Measurements from ENCODE around the gene EFNA1. TPM values are rescaled to one million over a fixed set of nuclear protein-coding genes. Genes with fewer than 3 reads are reported as not detected.
"Not testable (repeated sequence)": the region's sequence is repeated elsewhere in the genome, so short reads cannot be mapped to it uniquely, and the experiment has no call there.

EFNA1 gene
- total RNA-seq, 1 donor from 2014 or later, result 66.7 TPM

DNA sequence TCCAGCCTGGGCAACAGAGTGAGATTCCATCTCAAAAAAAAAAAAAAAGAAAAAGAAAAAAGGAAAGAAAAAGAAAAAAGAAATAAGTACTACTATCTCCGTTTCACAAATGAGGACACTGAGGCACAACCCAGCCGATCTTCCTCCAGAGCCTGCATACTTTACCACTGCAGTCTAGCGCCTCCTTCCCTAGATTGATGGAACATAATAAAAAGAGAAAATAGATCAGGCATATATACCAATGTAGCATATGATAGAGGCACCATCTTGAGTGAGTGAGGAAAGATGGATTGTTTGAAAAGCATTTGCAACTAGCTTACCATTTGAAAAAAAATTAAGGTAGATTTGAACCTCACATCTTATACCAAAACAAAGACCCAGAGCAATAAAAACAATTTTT is 17.8 kb downstream of the EFNA1 start:
- intact Hi-C loops (cut with DNase I), result no loop called here
- H3K4me1 ChIP-seq, result no peaks in the 10 kb centered on the region
- no peaks in the 10 kb centered on the region for H3K36me3 ChIP-seq
- TF ChIP-seq, protein P1, sequence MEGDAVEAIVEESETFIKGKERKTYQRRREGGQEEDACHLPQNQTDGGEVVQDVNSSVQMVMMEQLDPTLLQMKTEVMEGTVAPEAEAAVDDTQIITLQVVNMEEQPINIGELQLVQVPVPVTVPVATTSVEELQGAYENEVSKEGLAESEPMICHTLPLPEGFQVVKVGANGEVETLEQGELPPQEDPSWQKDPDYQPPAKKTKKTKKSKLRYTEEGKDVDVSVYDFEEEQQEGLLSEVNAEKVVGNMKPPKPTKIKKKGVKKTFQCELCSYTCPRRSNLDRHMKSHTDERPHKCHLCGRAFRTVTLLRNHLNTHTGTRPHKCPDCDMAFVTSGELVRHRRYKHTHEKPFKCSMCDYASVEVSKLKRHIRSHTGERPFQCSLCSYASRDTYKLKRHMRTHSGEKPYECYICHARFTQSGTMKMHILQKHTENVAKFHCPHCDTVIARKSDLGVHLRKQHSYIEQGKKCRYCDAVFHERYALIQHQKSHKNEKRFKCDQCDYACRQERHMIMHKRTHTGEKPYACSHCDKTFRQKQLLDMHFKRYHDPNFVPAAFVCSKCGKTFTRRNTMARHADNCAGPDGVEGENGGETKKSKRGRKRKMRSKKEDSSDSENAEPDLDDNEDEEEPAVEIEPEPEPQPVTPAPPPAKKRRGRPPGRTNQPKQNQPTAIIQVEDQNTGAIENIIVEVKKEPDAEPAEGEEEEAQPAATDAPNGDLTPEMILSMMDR (IDR thresholded peaks at IDR 0.05), result no peak
- H3K4me3 ChIP-seq, result no peak overlapping the region
- H3K27ac ChIP-seq, result no peak overlapping the region
- DNase-seq (ENCODE audit: low spot score in 2 of 2), result no peak
- H3K9me3 ChIP-seq, result no peaks in the 10 kb centered on the region
- H3K27me3 ChIP-seq, result no peaks in the 10 kb centered on the region

DNA sequence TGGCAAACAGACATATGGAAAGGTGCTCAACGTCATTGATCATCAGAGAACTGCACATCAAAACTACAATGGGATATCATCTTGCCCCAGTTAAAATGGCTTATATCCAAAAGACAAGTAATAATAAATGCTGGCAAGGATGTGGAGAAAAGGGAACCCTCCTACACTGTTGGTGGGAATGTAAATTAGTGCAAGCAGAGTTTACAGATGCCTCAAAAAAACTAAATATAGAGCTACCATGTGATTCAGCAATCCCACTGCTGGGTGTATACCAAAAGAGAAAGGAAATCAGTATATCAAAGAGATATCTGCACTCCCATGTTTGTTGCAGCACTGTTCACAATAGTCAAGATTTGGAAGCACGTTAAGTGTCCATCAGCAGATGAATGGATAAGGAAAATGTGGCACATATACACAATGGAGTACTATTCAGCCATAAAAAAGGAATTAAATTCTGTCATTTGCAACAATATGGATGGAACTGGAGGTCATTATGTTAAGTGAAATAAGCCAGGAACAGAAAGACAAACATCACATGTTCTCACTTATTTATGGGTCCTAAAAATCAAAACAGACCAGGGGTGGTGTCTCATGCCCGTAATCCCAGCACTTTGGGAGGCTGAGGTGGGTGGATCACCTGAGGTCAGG is 28.4 kb downstream of the EFNA1 start:
- H3K36me3 ChIP-seq; DNase-seq (ENCODE audit: low spot score in 2 of 2); H3K27me3 ChIP-seq; H3K27ac ChIP-seq; H3K9me3 ChIP-seq; intact Hi-C loops (cut with DNase I); H3K4me1 ChIP-seq; H3K4me3 ChIP-seq: not testable (repeated sequence)

DNA sequence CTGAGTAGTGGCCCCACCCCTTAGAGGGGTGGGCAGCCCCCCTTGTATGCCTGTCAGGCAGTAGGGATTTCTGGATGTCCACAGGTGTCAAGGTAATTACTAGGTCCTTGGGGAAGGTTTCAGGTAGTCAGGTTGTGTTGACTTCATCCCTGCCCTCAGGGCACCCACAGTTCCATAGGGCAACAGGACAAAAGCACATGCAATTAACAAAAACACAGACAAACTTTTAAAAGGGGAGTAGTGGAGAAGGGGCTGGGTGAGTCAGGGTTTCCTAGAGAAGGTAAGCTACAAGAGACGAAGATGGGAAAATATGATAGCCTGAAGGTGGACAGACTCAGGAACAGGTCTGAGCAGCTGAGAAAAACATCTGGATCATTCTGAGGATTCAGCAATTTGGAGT is 31.3 kb downstream of the EFNA1 start:
- DNase-seq (ENCODE audit: low spot score in 2 of 2), result no peak
- TF ChIP-seq, protein P1 (IDR thresholded peaks at IDR 0.05), result no peak
- H3K27me3 ChIP-seq, result no peaks in the 10 kb centered on the region
- intact Hi-C loops (cut with DNase I), result no loop called here
- H3K4me3 ChIP-seq, result no peak overlapping the region
- no peaks in the 10 kb centered on the region for H3K9me3 ChIP-seq
- H3K4me1 ChIP-seq, result no peaks in the 10 kb centered on the region
- H3K36me3 ChIP-seq, result no peaks in the 10 kb centered on the region
- H3K27ac ChIP-seq, result no peak overlapping the region

DNA sequence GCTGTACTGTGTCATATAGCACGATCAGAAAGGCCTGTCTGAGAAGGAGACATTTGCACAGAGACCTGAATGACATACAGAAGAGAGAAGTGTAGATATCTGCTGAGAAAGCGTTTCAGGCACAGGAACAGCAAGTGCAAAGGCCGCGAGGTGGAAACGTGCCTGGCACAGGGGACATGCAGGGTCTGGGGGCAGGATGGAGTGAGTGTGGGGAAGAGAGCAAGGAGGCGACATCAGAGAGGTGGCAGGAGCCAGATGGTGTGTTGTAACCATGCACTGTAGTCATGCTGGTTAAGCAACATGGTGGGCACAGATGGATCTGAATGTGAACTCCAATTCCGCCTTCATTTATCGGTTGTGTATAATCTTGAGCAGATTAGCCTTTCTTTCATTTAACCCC is 32.5 kb downstream of the EFNA1 start:
- no peaks in the 10 kb centered on the region for H3K27me3 ChIP-seq
- no peak overlapping the region for H3K4me3 ChIP-seq
- H3K27ac ChIP-seq, result no peak overlapping the region
- no peak for DNase-seq (ENCODE audit: low spot score in 2 of 2)
- TF ChIP-seq, protein P1 (IDR thresholded peaks at IDR 0.05), result no peak
- H3K36me3 ChIP-seq, result no peaks in the 10 kb centered on the region
- H3K4me1 ChIP-seq, result no peaks in the 10 kb centered on the region
- no peaks in the 10 kb centered on the region for H3K9me3 ChIP-seq
- intact Hi-C loops (cut with DNase I), result no loop called here

DNA sequence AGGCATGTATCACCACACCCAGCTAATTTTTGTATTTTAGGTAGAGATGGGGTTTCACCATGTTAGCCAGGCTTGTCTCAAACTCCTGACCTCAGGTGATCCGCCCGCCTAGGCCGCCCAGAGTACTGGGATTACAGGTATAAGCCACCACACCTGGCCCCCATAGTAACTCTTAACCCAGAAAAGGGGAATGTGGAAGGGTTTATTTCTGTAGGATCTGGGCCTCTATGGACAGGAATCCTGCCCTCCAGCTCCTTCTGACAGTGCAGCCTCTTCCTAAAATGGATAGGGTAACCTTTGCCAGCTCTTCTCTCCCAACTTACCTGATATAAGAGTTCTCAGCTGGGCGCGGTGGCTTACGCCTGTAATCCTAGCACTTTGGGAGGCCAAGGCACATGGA is 35.0 kb downstream of the EFNA1 start:
- intact Hi-C loops (cut with DNase I), result not testable (repeated sequence)

DNA sequence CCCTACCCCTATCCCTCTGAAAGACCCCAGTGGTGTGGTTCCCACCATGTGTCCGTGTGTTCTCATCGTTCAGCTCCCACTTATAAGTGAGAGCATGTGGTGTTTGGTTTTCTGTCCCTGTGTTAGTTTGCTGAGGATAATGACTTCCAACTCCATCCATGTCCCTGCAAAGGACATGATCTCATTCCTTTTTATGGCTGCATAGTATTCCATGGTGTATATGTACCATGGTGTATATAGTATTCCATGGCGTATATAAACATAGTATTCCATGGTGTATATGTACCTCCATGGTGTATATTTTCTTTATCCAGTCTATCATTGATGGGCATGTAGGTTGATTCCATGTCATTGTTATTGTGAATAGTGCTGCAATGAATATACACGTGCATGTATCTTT is 36.1 kb downstream of the EFNA1 start:
- H3K36me3 ChIP-seq; DNase-seq (ENCODE audit: low spot score in 2 of 2); H3K27ac ChIP-seq; H3K27me3 ChIP-seq; H3K4me3 ChIP-seq; intact Hi-C loops (cut with DNase I); H3K4me1 ChIP-seq; H3K9me3 ChIP-seq: not testable (repeated sequence)

More for the DNA sequence above, 35.0 kb downstream of the EFNA1 start:
- H3K36me3 ChIP-seq; H3K4me3 ChIP-seq; H3K4me1 ChIP-seq; H3K27ac ChIP-seq; H3K27me3 ChIP-seq; H3K9me3 ChIP-seq; DNase-seq (ENCODE audit: low spot score in 2 of 2): not testable (repeated sequence)

DNA sequence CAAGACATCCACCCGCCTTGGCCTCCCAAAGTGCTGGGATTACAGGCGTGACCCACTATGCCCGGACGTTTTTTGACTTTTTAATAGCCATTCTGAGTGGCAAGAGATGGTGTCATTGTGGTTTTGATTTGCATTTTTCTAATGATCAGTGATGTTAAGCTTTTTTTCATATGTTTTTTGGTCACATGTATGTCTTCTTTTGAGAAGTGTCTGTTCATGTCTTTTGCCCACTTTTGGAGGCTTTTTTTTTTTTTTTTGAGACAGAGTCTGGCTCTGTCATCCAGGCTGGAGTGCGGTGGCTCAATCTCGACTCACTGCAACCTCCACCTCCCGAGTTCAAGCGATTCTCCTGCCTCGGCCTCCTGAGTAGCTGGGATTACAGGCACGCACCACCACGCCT is 36.9 kb downstream of the EFNA1 start:
- DNase-seq (ENCODE audit: low spot score in 2 of 2); intact Hi-C loops (cut with DNase I): not testable (repeated sequence)

DNA sequence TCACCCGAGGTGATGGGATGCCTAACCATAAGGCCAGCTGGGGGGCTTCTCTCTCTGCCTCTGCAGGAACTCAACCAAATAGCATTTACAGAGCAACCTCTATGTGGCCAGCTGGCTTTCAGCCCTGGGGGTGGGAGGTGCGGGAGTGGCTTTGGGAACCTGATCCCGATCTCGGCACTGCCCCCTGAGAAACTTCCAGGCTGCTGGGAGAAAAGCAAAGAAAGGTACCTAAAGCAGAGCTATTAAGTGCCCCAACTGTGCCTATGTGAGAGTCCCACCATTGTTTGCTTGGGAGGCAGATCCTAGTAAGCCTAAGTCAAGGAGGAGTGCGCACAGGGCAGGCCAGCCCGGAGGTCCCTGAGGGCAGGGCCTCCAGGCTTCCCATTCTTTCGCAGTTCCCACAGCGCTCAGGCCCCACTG is 38.4 kb downstream of the EFNA1 start:
- intact Hi-C loops (cut with DNase I), result no loop called here
- Histone ChIP-seq H3K27ac (no peak overlapping the region), H3K27me3 (no peaks in the 10 kb centered on the region), H3K4me1 (peaks cover 3 to 4% of the 10 kb centered on the region in 2 donors), H3K9me3 (no peaks in the 10 kb centered on the region), H3K4me3 (no peak overlapping the region), H3K36me3 (peaks cover 7 to 24% of the 10 kb centered on the region in 2 donors)
- TF ChIP-seq, protein P1 (IDR thresholded peaks at IDR 0.05), result no peak
- no peak for DNase-seq (ENCODE audit: low spot score in 2 of 2)

More for the DNA sequence above, 36.9 kb downstream of the EFNA1 start:
- peaks cover 6 to 10% of the 10 kb centered on the region in 2 donors for H3K36me3 ChIP-seq
- not testable (repeated sequence) for H3K9me3 ChIP-seq, H3K4me3 ChIP-seq, H3K4me1 ChIP-seq, H3K27ac ChIP-seq, H3K27me3 ChIP-seq
